H9 (cell line): ENCODE results near the gene FOXP4. TPM values are rescaled to one million over a fixed set of nuclear protein-coding genes. Genes with fewer than 3 reads are reported as not detected.

Source experiments
- DNase-seq: peaks from one replicate; pipeline ENCODE4 v3.0.0-alpha.2; 2017
- H2AFZ ChIP-seq: one replicate; pipeline ENCODE4 v1.6.1; 2013; ENCODE audit warnings: mild to moderate bottlenecking, low read length, control low read depth, moderate library complexity
- H2AK5ac ChIP-seq: 2 replicates; pipeline ENCODE4 v1.6.1; 2013; ENCODE audit warnings: low read length, control low read depth, mixed read lengths; ENCODE audit not compliant: insufficient read length
- H2BK120ac ChIP-seq: one replicate; pipeline ENCODE4 v1.6.1; 2013; ENCODE audit warnings: low read depth, mild to moderate bottlenecking, low read length, control low read depth, inconsistent platforms; ENCODE audit not compliant: poor library complexity, severe bottlenecking
- H2BK12ac ChIP-seq: 2 replicates; pipeline ENCODE4 v1.6.1; 2013; ENCODE audit warnings: low read length, control low read depth, mixed read lengths, low read depth; ENCODE audit not compliant: insufficient read length
- H2BK15ac ChIP-seq: 2 replicates; pipeline ENCODE4 v1.6.1; 2013; ENCODE audit warnings: low read depth, low read length, control low read depth
- H2BK20ac ChIP-seq: one replicate; pipeline ENCODE4 v1.6.1; 2013; ENCODE audit warnings: low read depth, mild to moderate bottlenecking, low read length, control low read depth, inconsistent platforms; ENCODE audit not compliant: poor library complexity, severe bottlenecking
- H2BK5ac ChIP-seq: 2 replicates; pipeline ENCODE4 v1.6.1; 2013; ENCODE audit warnings: low read length, control low read depth, mixed read lengths; ENCODE audit not compliant: insufficient read length
- H3K14ac ChIP-seq: 2 replicates; pipeline ENCODE4 v1.6.1; 2013; ENCODE audit warnings: low read length, control low read depth; ENCODE audit not compliant: insufficient read depth
- H3K18ac ChIP-seq: 2 replicates; pipeline ENCODE4 v1.6.1; 2013; ENCODE audit warnings: low read depth, mild to moderate bottlenecking, mixed read lengths, low read length, control low read depth; ENCODE audit not compliant: insufficient read length
- H3K23ac ChIP-seq: 2 replicates; pipeline ENCODE4 v1.6.1; 2013; ENCODE audit warnings: low read length, control low read depth, mixed read lengths, low read depth; ENCODE audit not compliant: insufficient read length
- H3K23me2 ChIP-seq: 2 replicates; pipeline ENCODE4 v1.6.1; 2013; ENCODE audit warnings: low read depth, mild to moderate bottlenecking, mixed read lengths, low read length, control low read depth; ENCODE audit not compliant: insufficient read length, poor library complexity, severe bottlenecking
- H3K27ac ChIP-seq: 2 replicates; pipeline ENCODE4 v1.5.1; 2013; ENCODE audit warnings: low read length, control low read depth, mixed read lengths, low read depth; ENCODE audit not compliant: insufficient read length
- H3K27me3 ChIP-seq: 2 replicates; pipeline ENCODE4 v1.6.1; 2013; ENCODE audit warnings: low read length, control low read depth, inconsistent platforms; ENCODE audit not compliant: insufficient read depth
- H3K4ac ChIP-seq: 2 replicates; pipeline ENCODE4 v1.6.1; 2013; ENCODE audit warnings: low read depth, mild to moderate bottlenecking, control low read depth, inconsistent platforms, low read length, moderate library complexity
- H3K4me1 ChIP-seq: 2 replicates; pipeline ENCODE4 v1.6.1; 2013; ENCODE audit warnings: low read length, control low read depth, inconsistent platforms; ENCODE audit not compliant: insufficient read depth
- H3K4me2 ChIP-seq: 2 replicates; pipeline ENCODE4 v1.6.1; 2013; ENCODE audit warnings: low read length, control low read depth, mixed read lengths; ENCODE audit not compliant: insufficient read length, insufficient read depth
- H3K56ac ChIP-seq: 2 replicates; pipeline ENCODE4 v1.6.1; 2013; ENCODE audit warnings: low read depth, mild to moderate bottlenecking, mixed read lengths, low read length, control low read depth; ENCODE audit not compliant: insufficient read length
- H3K79me1 ChIP-seq: 2 replicates; pipeline ENCODE4 v1.6.1; 2013; ENCODE audit warnings: low read depth, mild to moderate bottlenecking, moderate library complexity, low read length, control low read depth, inconsistent platforms; ENCODE audit not compliant: insufficient read depth, poor library complexity, severe bottlenecking
- H3K79me2 ChIP-seq: 2 replicates; pipeline ENCODE4 v1.6.1; 2013; ENCODE audit warnings: low read length, control low read depth, inconsistent platforms; ENCODE audit not compliant: insufficient read depth
- H3K9ac ChIP-seq: 2 replicates; pipeline ENCODE4 v1.6.1; 2013; ENCODE audit warnings: low read length, control low read depth, mixed read lengths; ENCODE audit not compliant: insufficient read length; ENCODE audit errors: extremely low read depth
- H3K9me3 ChIP-seq: one replicate; pipeline ENCODE4 v1.6.1; 2013; ENCODE audit warnings: low read depth, low read length, inconsistent platforms; ENCODE audit not compliant: control insufficient read depth
- H3T11ph ChIP-seq: one replicate; pipeline ENCODE4 v1.6.1; 2013; ENCODE audit warnings: mild to moderate bottlenecking, low read length, control low read depth, inconsistent platforms
- H4K20me1 ChIP-seq: one replicate; pipeline ENCODE4 v1.6.1; 2013; ENCODE audit not compliant: control insufficient read depth, insufficient read length, insufficient read depth
- H4K5ac ChIP-seq: 2 replicates; pipeline ENCODE4 v1.6.1; 2013; ENCODE audit warnings: low read depth, mild to moderate bottlenecking, mixed read lengths, low read length, control low read depth; ENCODE audit not compliant: insufficient read length
- H4K8ac ChIP-seq: replicated peaks from 2 replicates; pipeline ENCODE4 v1.6.1; 2013; ENCODE audit warnings: low read length, control low read depth, mixed read lengths, low read depth; ENCODE audit not compliant: insufficient read length
- H4K91ac ChIP-seq: 2 replicates; pipeline ENCODE4 v1.6.1; 2013; ENCODE audit warnings: low read depth, mild to moderate bottlenecking, moderate library complexity, mixed read lengths, low read length, control low read depth; ENCODE audit not compliant: insufficient read length
- H3K27ac Mint-ChIP-seq, 3 experiments: 2 replicates in 2 of 3; 3 replicates in 1 of 3; pipeline ENCODE4 v1.8.0; 2020 to 2021; ENCODE audit warnings: mixed read lengths in 3 of 3, mild to moderate bottlenecking in 1 of 3, moderate library complexity in 1 of 3
- H3K27me3 Mint-ChIP-seq: 2 replicates; pipeline ENCODE4 v1.8.0; 2021; ENCODE audit warnings: low read depth, mild to moderate bottlenecking, moderate library complexity, mixed read lengths
- H3K36me3 Mint-ChIP-seq, 3 experiments: 2 replicates in 2 of 3; 3 replicates in 1 of 3; pipeline ENCODE4 v1.8.0; 2020 to 2021; ENCODE audit warnings: low read depth in 3 of 3, mixed read lengths in 3 of 3; ENCODE audit not compliant: insufficient read depth in 1 of 3
- H3K4me1 Mint-ChIP-seq, 2 experiments: 2 replicates each; pipeline ENCODE4 v1.8.0; 2020; ENCODE audit warnings: mixed read lengths in 2 of 2
- H3K4me3 Mint-ChIP-seq, 2 experiments: 2 replicates in 1 of 2; 3 replicates in 1 of 2; pipeline ENCODE4 v1.8.0; 2020 to 2021; ENCODE audit warnings: mild to moderate bottlenecking in 2 of 2, mixed read lengths in 2 of 2, moderate library complexity in 1 of 2
- H3K9me3 Mint-ChIP-seq, 2 experiments: 2 replicates in 1 of 2; 3 replicates in 1 of 2; pipeline ENCODE4 v1.8.0; 2020; ENCODE audit warnings: mild to moderate bottlenecking in 2 of 2, mixed read lengths in 2 of 2, moderate library complexity in 1 of 2
- WGBS: extraction: QIAGEN DNeasy Blood & Tissue Kit; methylation state at CpG from one replicate; pipeline ENCODE4 v1.1.7; 2013; ENCODE audit warnings: missing lambda C conversion rate, low lambda C conversion rate, mixed read lengths; ENCODE audit not compliant: insufficient read length; ENCODE audit errors: extremely low coverage; 5-methylcytosine and 5-hydroxymethylcytosine counted together
- total RNA-seq: library from RNA; stranded (reverse); gene quantifications from 2 replicates; pipeline ENCODE4 v1.2.1, GENCODE V29; 2021
- TF ChIP-seq, protein P1 (sequence below): fragments of 200-600 bp; sonication (generic); conservative IDR thresholded peaks from 3 replicates; pipeline ENCODE4 v1.8.0; 2021; ENCODE audit warnings: antibody characterized with exemption, mild to moderate bottlenecking

Gene FOXP4
- total RNA-seq, 1 experiment from 2014 or later = 18.2 TPM

DNA sequence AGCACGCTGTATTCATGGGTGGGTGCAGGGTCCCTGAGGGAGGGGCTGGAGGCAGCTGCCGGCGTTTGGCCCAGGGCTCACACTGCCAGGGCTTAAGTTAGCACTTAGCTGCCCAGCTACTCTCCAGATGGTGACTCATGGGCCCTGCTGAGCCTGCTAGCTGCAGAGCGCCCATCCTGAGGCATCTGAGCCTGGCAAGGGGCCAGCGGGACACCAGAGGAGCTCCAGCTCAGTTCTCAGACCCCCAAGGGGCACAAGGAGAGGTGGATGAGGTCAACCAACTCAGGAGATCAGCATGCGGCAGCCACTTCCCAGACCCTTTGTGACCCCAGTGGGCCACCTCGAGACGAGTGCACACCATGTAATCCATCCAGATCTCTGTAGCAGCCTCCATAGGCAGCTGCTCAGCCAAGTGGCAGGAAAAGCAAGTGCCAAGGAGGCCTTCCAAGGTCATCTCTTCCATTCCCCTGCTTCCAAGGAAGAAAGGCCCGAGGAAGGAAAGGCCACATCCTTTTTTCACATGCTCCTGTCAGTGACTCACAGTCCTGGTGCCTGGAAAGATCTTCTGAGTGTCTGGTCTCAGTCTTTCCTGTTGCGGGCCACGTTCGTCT, 35.3 kb downstream of the FOXP4 start:
- Histone ChIP-seq H2BK5ac (no peak overlapping the region), H3K27ac (no peak overlapping the region), H3T11ph (no peak overlapping the region), H2BK15ac (no peak overlapping the region), H4K20me1 (no peaks in the 10 kb centered on the region), H3K9me3 (no peaks in the 10 kb centered on the region), H3K79me2 (no peaks in the 10 kb centered on the region), H3K9ac (no peak overlapping the region), H3K18ac (no peak overlapping the region), H4K5ac (no peak overlapping the region), H3K23me2 (no peaks in the 10 kb centered on the region), H4K8ac (no peak overlapping the region), H3K79me1 (no peaks in the 10 kb centered on the region), H3K4me2 (no peak overlapping the region), H3K4ac (no peak overlapping the region), H3K4me1 (peaks cover 22% of the 10 kb centered on the region; the same call in 1 of the 2 replicates), H3K23ac (no peak overlapping the region), H2AFZ (no peak overlapping the region), H3K56ac (no peak overlapping the region), H4K91ac (no peak overlapping the region), H3K14ac (no peak overlapping the region), H3K27me3 (no peaks in the 10 kb centered on the region), H2BK20ac (no peak overlapping the region), H2AK5ac (no peak overlapping the region), H2BK120ac (no peak overlapping the region), H2BK12ac (no peak overlapping the region)
- DNase-seq = no peak
- peaks cover 0 to 14% (median 6%) of the 10 kb centered on the region in 3 experiments; a peak in 4 of 7 replicates for H3K36me3 Mint-ChIP-seq
- H3K4me3 Mint-ChIP-seq = no peak overlapping the region
- no CpG with 5 or more reads among the region's 12 CpGs for WGBS
- no peaks in the 10 kb centered on the region for H3K9me3 Mint-ChIP-seq
- H3K27ac Mint-ChIP-seq = no peak overlapping the region
- TF ChIP-seq, protein P1, sequence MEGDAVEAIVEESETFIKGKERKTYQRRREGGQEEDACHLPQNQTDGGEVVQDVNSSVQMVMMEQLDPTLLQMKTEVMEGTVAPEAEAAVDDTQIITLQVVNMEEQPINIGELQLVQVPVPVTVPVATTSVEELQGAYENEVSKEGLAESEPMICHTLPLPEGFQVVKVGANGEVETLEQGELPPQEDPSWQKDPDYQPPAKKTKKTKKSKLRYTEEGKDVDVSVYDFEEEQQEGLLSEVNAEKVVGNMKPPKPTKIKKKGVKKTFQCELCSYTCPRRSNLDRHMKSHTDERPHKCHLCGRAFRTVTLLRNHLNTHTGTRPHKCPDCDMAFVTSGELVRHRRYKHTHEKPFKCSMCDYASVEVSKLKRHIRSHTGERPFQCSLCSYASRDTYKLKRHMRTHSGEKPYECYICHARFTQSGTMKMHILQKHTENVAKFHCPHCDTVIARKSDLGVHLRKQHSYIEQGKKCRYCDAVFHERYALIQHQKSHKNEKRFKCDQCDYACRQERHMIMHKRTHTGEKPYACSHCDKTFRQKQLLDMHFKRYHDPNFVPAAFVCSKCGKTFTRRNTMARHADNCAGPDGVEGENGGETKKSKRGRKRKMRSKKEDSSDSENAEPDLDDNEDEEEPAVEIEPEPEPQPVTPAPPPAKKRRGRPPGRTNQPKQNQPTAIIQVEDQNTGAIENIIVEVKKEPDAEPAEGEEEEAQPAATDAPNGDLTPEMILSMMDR = no peak
- peaks cover 2% of the 10 kb centered on the region; the same call in 1 of the 2 replicates for H3K27me3 Mint-ChIP-seq
- peaks cover 66 to 89% of the 10 kb centered on the region in 2 experiments for H3K4me1 Mint-ChIP-seq
